Aortic smooth muscle cell (primary cell): ENCODE results near the gene NLRP8. TPM values are rescaled to one million over a fixed set of nuclear protein-coding genes. Genes with fewer than 3 reads are reported as not detected.

ENCODE experiments used
- total RNA-seq: library from RNA; depleted of rRNA; stranded (reverse); fragments of >200 nt; gene quantifications from 2 replicates; pipeline ENCODE4 v1.2.3, GENCODE V29; 2014

NLRP8 gene
- not detected in 2 replicates for total RNA-seq

GRCh38 chr19:55947532-55947931 is at the start of gene NLRP8:
Gene NLRP8, plus strand, starts transcription at chr19:55947832.

GRCh38 chr19:55931936-55932386 is 15.7 kb upstream of the NLRP8 start, which contains the start of gene NLRP13:
Gene NLRP13, minus strand, starts transcription at chr19:55932336. Its CDS starts 25 bp downstream, at chr19:55932311.

GRCh38 chr19:55986487-55986886 is 38.9 kb downstream of the NLRP8 start, which contains the start of gene NLRP5:
Gene NLRP5, plus strand, starts transcription at chr19:55986775.

Other genes with a start within 250 kb of the NLRP8 start
- not detected in 2 replicates for gene NLRP9, start 209.4 kb upstream of the NLRP8 start, total RNA-seq
- gene RFPL4A, start 188.7 kb upstream of the NLRP8 start, total RNA-seq: not detected in 2 replicates
- not detected in 2 replicates for gene RFPL4AL1, start 178.7 kb upstream of the NLRP8 start, total RNA-seq
- gene NLRP11, start 115.8 kb upstream of the NLRP8 start, total RNA-seq: not detected in 2 replicates
- gene NLRP4, start 111.3 kb upstream of the NLRP8 start, total RNA-seq: not detected in 2 replicates
- not detected in 2 replicates for gene NLRP13, start 15.5 kb upstream of the NLRP8 start, total RNA-seq
- not detected in 2 replicates for gene NLRP5, start 38.9 kb downstream of the NLRP8 start, total RNA-seq
- gene ZNF787, start 173.5 kb downstream of the NLRP8 start, total RNA-seq: 20.8 and 25.0 TPM in 2 replicates
- gene ZNF444, start 193.5 kb downstream of the NLRP8 start, total RNA-seq: 9.6 and 11.7 TPM in 2 replicates
- not detected in 2 replicates for gene GALP, start 228.2 kb downstream of the NLRP8 start, total RNA-seq
- gene ZSCAN5B, start 250.0 kb downstream of the NLRP8 start, total RNA-seq: not detected in 2 replicates